Bronchial epithelial cell (primary cell): ENCODE measurements around the gene ZNF35. TPM values are rescaled to one million over a fixed set of nuclear protein-coding genes. Genes with fewer than 3 reads are reported as not detected.

Experiments
- DNase-seq: peaks from one replicate; pipeline ENCODE4 v3.0.0-alpha.2; 2010; ENCODE audit warnings: low read depth
- FAIRE-seq: peaks from 2 replicates; lab custom pipeline; 2011; peaks lifted over from hg19 to GRCh38; lab: Jason Lieb, UNC
- H3K27me3 ChIP-seq: 2 replicates; pipeline ENCODE4 v1.5.1; 2011; ENCODE audit warnings: low read length; ENCODE audit not compliant: control insufficient read depth, insufficient read depth
- H3K36me3 ChIP-seq: 2 replicates; pipeline ENCODE4 v1.5.1; 2011; ENCODE audit warnings: low read length; ENCODE audit not compliant: control insufficient read depth, insufficient read depth
- H3K4me3 ChIP-seq: 2 replicates; pipeline ENCODE4 v1.5.1; 2011; ENCODE audit warnings: mild to moderate bottlenecking, low read depth, low read length, control low read depth
- CTCF ChIP-seq: IDR thresholded peaks from 2 replicates; pipeline ENCODE4 v1.5.1; 2011; ENCODE audit warnings: mild to moderate bottlenecking, moderate library complexity, low read length, control low read depth, inconsistent platforms; ENCODE audit not compliant: insufficient read depth, severe bottlenecking
- total RNA-seq: library from RNA; depleted of rRNA; stranded (reverse); fragments of >200 nt; gene quantifications from 2 replicates; pipeline ENCODE4 v1.2.1, GENCODE V29; 2014

The ZNF35 gene
- total RNA-seq, 1 donor from 2014 or later = 14.5 TPM

GRCh38 chr3:44687898-44688297, 39.4 kb downstream of the ZNF35 start:
- no peak for FAIRE-seq
- DNase-seq = peak; percentile 8
- no peaks in the 10 kb centered on the region for H3K36me3 ChIP-seq
- no peak overlapping the region for H3K4me3 ChIP-seq
- H3K27me3 ChIP-seq = no peaks in the 10 kb centered on the region
- no peak for TF ChIP-seq CTCF

Other genes starting within 250 kb of the ZNF35 start
- gene ZNF445, start 171.1 kb upstream of the ZNF35 start, total RNA-seq = 4.2 and 5.8 TPM in 2 replicates
- 2.2 and 2.9 TPM in 2 replicates for gene ZKSCAN7, start 93.5 kb upstream of the ZNF35 start, total RNA-seq
- gene ZNF660, start 63.8 kb upstream of the ZNF35 start, total RNA-seq = under 0.01 and 0.26 TPM in 2 replicates
- 16.3 and 17.6 TPM in 2 replicates for gene ZNF197, start 23.7 kb upstream of the ZNF35 start, total RNA-seq
- gene ZNF502, start 63.9 kb downstream of the ZNF35 start, total RNA-seq = 4.4 and 5.8 TPM in 2 replicates
- 5.5 and 6.8 TPM in 2 replicates for gene ZNF501, start 80.9 kb downstream of the ZNF35 start, total RNA-seq
- 11.0 and 11.3 TPM in 2 replicates for gene KIAA1143, start 112.9 kb downstream of the ZNF35 start, total RNA-seq
- gene KIF15, start 113.1 kb downstream of the ZNF35 start, total RNA-seq = 0.53 and 0.64 TPM in 2 replicates
- gene TMEM42, start 213.2 kb downstream of the ZNF35 start, total RNA-seq = 17.1 and 25.7 TPM in 2 replicates
- gene TGM4, start 225.9 kb downstream of the ZNF35 start, total RNA-seq = under 0.01 TPM in 2 replicates